ENCODE measurements around the gene POLD3. TPM values are rescaled to one million over a fixed set of nuclear protein-coding genes. Genes with fewer than 3 reads are reported as not detected.

The POLD3 gene
- total RNA-seq, 1 experiment from 2014 or later, result 18.9 TPM

Other genes starting within 250 kb of the POLD3 start
- gene PGM2L1, start 194.1 kb upstream of the POLD3 start, total RNA-seq (2021; ENCODE audit: unreplicated experiment), result 4.9 TPM
- gene KCNE3, start 125.0 kb upstream of the POLD3 start, total RNA-seq (2021; ENCODE audit: unreplicated experiment), result not detected
- 3.4 TPM for gene LIPT2, start 98.9 kb upstream of the POLD3 start, total RNA-seq (2021; ENCODE audit: unreplicated experiment)
- not detected for gene CHRDL2, start 138.8 kb downstream of the POLD3 start, total RNA-seq (2021; ENCODE audit: unreplicated experiment)
- gene RNF169, start 156.3 kb downstream of the POLD3 start, total RNA-seq (2021; ENCODE audit: unreplicated experiment), result 22.5 TPM